Karpas-422 (cell line): Measurements from ENCODE around the gene RNF225. TPM values are rescaled to one million over a fixed set of nuclear protein-coding genes. Genes with fewer than 3 reads are reported as not detected.

Experiments
- DNase-seq: peaks from one replicate; pipeline ENCODE4 v3.0.0-alpha.2; 2015
- H2AFZ ChIP-seq: fragments of 200-600 bp; sonication (generic); 2 replicates; pipeline ENCODE4 v1.6.1; 2014; ENCODE audit warnings: antibody characterized with exemption, low read length, mixed read lengths
- H3K27ac ChIP-seq: fragments of 200-600 bp; sonication (generic); 2 replicates; pipeline ENCODE4 v1.5.1; 2014; ENCODE audit warnings: mild to moderate bottlenecking, low read length, moderate library complexity
- H3K27me3 ChIP-seq: fragments of 200-600 bp; sonication (generic); 2 replicates; pipeline ENCODE4 v1.6.1; 2014; ENCODE audit warnings: low read length, mixed read lengths
- H3K36me3 ChIP-seq: fragments of 200-600 bp; sonication (generic); 2 replicates; pipeline ENCODE4 v1.6.1; 2014; ENCODE audit warnings: low read length, mixed read lengths; ENCODE audit not compliant: insufficient read depth
- H3K4me1 ChIP-seq: fragments of 200-600 bp; sonication (generic); 2 replicates; pipeline ENCODE4 v1.6.1; 2014; ENCODE audit warnings: mild to moderate bottlenecking, low read length, mixed read lengths
- H3K4me2 ChIP-seq: fragments of 200-600 bp; sonication (generic); 2 replicates; pipeline ENCODE4 v1.6.1; 2014; ENCODE audit warnings: low read length, low read depth, mild to moderate bottlenecking; ENCODE audit not compliant: poor library complexity, severe bottlenecking
- H3K4me3 ChIP-seq: fragments of 200-600 bp; sonication (generic); 2 replicates; pipeline ENCODE4 v1.5.1; 2014; ENCODE audit warnings: mild to moderate bottlenecking, antibody characterized with exemption, low read length, mixed read lengths
- H3K79me2 ChIP-seq: fragments of 200-600 bp; sonication (generic); 2 replicates; pipeline ENCODE4 v1.6.1; 2014; ENCODE audit warnings: mild to moderate bottlenecking, low read length, mixed read lengths
- H3K9ac ChIP-seq: fragments of 200-600 bp; sonication (generic); 2 replicates; pipeline ENCODE4 v1.6.0; 2014; ENCODE audit warnings: low read length
- H3K9me2 ChIP-seq: fragments of 200-600 bp; sonication (generic), shearing (Covaris generic); replicated peaks from 2 replicates; pipeline ENCODE4 v1.6.0; 2014; ENCODE audit warnings: mild to moderate bottlenecking, low read length, moderate library complexity; ENCODE audit not compliant: insufficient read depth
- H3K9me3 ChIP-seq: fragments of 300-700, 200-600 bp; sonication (generic); 2 replicates; pipeline ENCODE4 v1.6.1; 2014; ENCODE audit warnings: low read length, mixed read lengths
- H4K20me1 ChIP-seq: fragments of 200-600 bp; sonication (generic); 2 replicates; pipeline ENCODE4 v1.6.1; 2014; ENCODE audit warnings: mild to moderate bottlenecking, antibody characterized with exemption, low read length, low read depth; ENCODE audit not compliant: insufficient read depth
- total RNA-seq: library from RNA; depleted of rRNA; stranded (reverse); fragments of >200 nt; shearing (Covaris generic); gene quantifications from 2 replicates; pipeline ENCODE4 v1.2.3, GENCODE V29; 2014; ENCODE audit warnings: low replicate concordance

The RNF225 gene
- total RNA-seq, 1 experiment from 2014 or later, result 0.97 TPM

GRCh38 chr19:58356766-58357480 lies 38.5 kb upstream of the RNF225 start:
- Histone ChIP-seq H3K27me3 (no peaks in the 10 kb centered on the region), H3K4me2 (no peak overlapping the region), H3K9ac (no peak overlapping the region), H3K27ac (no peak overlapping the region), H4K20me1 (no peaks in the 10 kb centered on the region), H3K4me1 (peaks cover 11% of the 10 kb centered on the region), H3K9me3 (no peaks in the 10 kb centered on the region), H3K36me3 (no peaks in the 10 kb centered on the region), H3K79me2 (peaks cover 11% of the 10 kb centered on the region), H3K4me3 (no peak overlapping the region), H3K9me2 (no peaks in the 10 kb centered on the region), H2AFZ (no peak overlapping the region)
- DNase-seq, result no peak

DNA sequence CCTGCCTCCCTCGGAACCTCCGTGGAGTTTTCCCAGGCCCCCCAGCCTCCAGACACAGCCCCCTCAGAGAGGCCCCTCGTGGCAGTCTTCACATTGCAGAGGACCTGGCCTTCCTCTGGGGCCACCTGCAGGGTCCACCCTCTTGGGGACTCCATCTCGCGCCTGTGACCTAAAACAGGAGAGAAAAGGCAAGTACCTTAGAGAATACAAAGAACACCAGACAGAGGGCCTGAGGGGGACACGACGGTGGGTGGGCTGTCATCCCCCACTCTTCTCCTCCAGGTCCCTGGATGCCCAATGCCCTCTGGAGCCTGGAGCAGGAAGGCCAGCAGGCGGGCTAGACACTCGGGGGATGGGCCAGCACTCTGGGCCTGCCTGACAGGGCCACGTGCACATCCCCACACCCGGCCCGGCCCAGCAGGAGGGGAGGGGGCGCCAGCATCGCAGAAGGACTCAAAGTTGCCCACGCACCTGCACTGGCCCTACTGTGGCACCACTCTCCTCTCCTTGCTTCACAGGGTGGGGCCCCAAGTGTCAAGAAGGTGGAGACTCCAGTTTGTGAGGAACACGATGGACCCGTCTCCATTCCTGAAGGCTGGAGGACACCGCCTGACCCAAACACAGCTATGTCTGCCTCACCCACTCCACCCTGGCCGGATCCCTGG lies 37.8 kb upstream of the RNF225 start:
- H2AFZ ChIP-seq, result no peak overlapping the region
- H3K27me3 ChIP-seq, result no peaks in the 10 kb centered on the region
- peaks cover 13% of the 10 kb centered on the region for H3K4me1 ChIP-seq
- H3K9me3 ChIP-seq, result no peaks in the 10 kb centered on the region
- H3K4me2 ChIP-seq, result no peak overlapping the region
- no peak overlapping the region for H3K4me3 ChIP-seq
- no peak overlapping the region for H3K9ac ChIP-seq
- DNase-seq, result no peak
- no peak overlapping the region for H3K27ac ChIP-seq
- no peaks in the 10 kb centered on the region for H3K9me2 ChIP-seq
- H3K79me2 ChIP-seq, result peaks cover 13% of the 10 kb centered on the region
- no peaks in the 10 kb centered on the region for H4K20me1 ChIP-seq
- H3K36me3 ChIP-seq, result no peaks in the 10 kb centered on the region

- Histone ChIP-seq H3K79me2 (peaks cover 13% of the 10 kb centered on the region), H4K20me1 (no peaks in the 10 kb centered on the region), H2AFZ (peak overlapping the region; percentile 86; the same call in 1 of the 2 replicates), H3K4me2 (peak overlapping the region; percentile 98), H3K36me3 (no peaks in the 10 kb centered on the region), H3K4me3 (peak overlapping the region; percentile 96), H3K27me3 (no peaks in the 10 kb centered on the region), H3K27ac (peak overlapping the region; percentile 90), H3K9me3 (no peaks in the 10 kb centered on the region), H3K9me2 (no peaks in the 10 kb centered on the region), H3K9ac (peak overlapping the region; percentile 99), H3K4me1 (peaks cover 17% of the 10 kb centered on the region)
- DNase-seq, result peak; percentile 92
Observed at GRCh38 chr19:58361900-58362271, 33.6 kb upstream of the RNF225 start.

GRCh38 chr19:58362272-58362994 lies 33.0 kb upstream of the RNF225 start, which contains the start of gene ZNF497:
Gene ZNF497 (minus strand): TSS chr19:58362751. CDS start chr19:58357635, 5,116 bp downstream.
- H3K9me2 ChIP-seq, result no peaks in the 10 kb centered on the region
- peak within 1 kb of the TSS; percentile 99 for H3K9ac ChIP-seq
- DNase-seq, result peak; percentile 100
- no peaks in the 10 kb centered on the region for H3K27me3 ChIP-seq
- H3K4me1 ChIP-seq, result peaks cover 17% of the 10 kb centered on the region
- H2AFZ ChIP-seq, result peak within 1 kb of the TSS; percentile 86; the same call in 1 of the 2 replicates
- H3K4me2 ChIP-seq, result peak within 1 kb of the TSS; percentile 98
- H3K79me2 ChIP-seq, result peaks cover 13% of the 10 kb centered on the region
- H3K27ac ChIP-seq, result peak within 1 kb of the TSS; percentile 90
- no peaks in the 10 kb centered on the region for H3K9me3 ChIP-seq
- no peaks in the 10 kb centered on the region for H3K36me3 ChIP-seq
- H3K4me3 ChIP-seq, result peak within 1 kb of the TSS; percentile 96
- H4K20me1 ChIP-seq, result no peaks in the 10 kb centered on the region

DNA sequence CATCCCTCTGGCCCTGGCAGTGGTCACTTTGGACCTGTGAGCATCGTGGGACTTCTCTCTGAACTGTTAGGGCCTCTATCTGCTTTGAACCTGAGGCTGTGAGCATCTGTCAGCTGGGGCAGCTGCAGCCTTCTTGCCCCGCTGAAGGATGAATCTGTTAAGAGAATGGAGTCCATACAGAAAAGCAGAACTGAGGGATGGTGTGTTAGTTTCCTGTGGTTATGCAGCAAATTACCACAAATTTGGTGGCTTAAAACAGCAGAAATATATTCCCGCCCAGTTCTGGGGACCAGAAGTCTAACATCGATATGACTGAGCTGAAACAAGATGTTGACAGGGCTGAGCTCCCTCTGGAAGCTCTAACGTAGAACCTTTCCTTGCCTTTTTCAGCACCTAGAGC lies 31.3 kb upstream of the RNF225 start:
- Histone ChIP-seq H3K79me2 (peaks cover 13% of the 10 kb centered on the region), H3K9me3 (no peaks in the 10 kb centered on the region), H3K9me2 (no peaks in the 10 kb centered on the region), H3K27me3 (no peaks in the 10 kb centered on the region), H3K4me2 (no peak overlapping the region), H3K27ac (no peak overlapping the region), H2AFZ (no peak overlapping the region), H3K9ac (0 out of 2 replicates have a peak overlapping the region, but pooled peaks have one; percentile 4), H4K20me1 (no peaks in the 10 kb centered on the region), H3K4me1 (peaks cover 17% of the 10 kb centered on the region), H3K4me3 (no peak overlapping the region), H3K36me3 (no peaks in the 10 kb centered on the region)
- DNase-seq, result no peak

DNA sequence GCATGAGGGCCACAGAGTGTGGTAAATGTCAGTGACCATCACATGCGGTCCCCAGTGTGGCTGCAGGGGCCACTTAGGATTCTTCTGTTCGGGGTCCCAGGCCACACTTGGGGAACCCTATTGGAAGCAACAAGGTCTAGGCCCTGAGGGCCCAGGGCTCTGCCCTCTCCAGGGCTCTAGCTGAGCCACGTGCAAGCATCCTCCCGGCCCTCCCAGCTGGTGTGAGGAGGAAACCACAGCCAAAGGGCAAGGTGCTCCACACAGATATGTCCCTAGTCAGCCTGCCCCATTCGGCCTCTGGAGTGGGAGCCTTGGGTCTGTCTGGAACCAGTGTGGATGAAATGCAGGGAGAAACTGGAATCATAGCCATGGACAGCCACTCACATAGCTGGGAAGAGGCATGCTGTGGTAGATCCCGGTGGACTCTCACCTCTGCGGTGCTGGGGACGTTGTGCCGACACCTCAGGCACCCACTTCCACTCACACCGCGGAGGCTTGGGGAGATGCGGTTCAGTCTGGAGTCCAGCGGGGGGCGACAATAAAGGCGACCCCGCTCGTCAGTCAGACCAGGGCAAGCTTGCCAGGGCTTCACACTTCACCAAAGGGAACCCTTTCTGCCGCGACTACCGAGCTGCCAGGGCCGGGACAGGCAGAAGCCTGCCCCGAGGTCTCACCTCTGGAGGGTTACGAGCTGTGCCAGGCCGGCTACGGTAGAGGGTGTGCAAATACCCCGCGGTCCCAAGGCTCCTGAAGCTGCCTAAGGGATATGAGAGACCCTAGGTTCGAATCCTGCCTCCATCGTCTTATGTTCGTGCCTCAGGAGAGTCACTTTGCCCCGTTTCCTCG lies 28.6 kb upstream of the RNF225 start:
- no peak overlapping the region for H3K9ac ChIP-seq
- H3K4me3 ChIP-seq, result no peak overlapping the region
- no peaks in the 10 kb centered on the region for H3K9me3 ChIP-seq
- H3K79me2 ChIP-seq, result peaks cover 3% of the 10 kb centered on the region
- DNase-seq, result no peak
- H3K4me2 ChIP-seq, result no peak overlapping the region
- H4K20me1 ChIP-seq, result no peaks in the 10 kb centered on the region
- H3K27me3 ChIP-seq, result no peaks in the 10 kb centered on the region
- H2AFZ ChIP-seq, result no peak overlapping the region
- H3K27ac ChIP-seq, result no peak overlapping the region
- H3K4me1 ChIP-seq, result peaks cover 7% of the 10 kb centered on the region
- H3K36me3 ChIP-seq, result no peaks in the 10 kb centered on the region
- H3K9me2 ChIP-seq, result no peaks in the 10 kb centered on the region

DNA sequence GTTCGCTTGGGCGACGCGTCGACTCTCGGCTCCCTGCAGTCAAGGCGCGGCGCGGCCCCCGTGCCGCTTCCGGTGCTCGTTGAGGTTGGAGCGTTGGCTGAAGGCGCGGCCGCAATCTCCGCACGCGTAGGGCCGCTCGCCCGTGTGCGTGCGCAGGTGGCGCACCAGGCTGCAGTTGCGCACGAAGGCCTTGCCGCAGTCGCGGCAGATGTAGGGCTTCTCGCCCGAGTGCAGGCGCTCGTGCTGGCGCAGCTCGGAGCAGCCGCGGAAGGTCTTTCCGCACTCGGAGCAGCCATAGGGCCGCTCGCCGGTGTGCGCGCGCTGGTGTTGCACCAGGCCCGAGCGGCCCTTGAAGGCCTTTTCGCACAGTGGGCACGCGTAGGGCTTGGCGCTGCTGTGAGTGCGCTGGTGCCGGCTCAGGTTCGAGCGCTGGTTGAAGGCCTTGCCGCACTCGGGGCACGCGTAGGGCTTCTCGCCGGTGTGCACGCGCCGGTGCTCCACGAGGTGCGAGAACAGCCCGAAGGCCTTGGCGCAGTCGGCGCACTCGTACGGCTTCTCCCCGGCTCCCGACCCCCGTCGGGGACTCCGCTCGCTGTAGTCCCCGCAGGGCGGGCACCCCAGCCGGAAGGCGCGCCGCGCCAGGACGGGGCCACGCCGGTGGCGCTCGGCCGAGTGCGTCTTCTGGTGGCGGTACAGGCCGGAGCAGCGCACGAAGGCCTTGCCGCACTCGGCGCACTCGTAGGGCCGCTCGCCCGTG lies 27.6 kb upstream of the RNF225 start:
- Histone ChIP-seq H3K36me3 (no peaks in the 10 kb centered on the region), H3K9me2 (no peaks in the 10 kb centered on the region), H3K79me2 (no peaks in the 10 kb centered on the region), H3K4me1 (peaks cover 6% of the 10 kb centered on the region; the same call in 1 of the 2 replicates), H4K20me1 (no peaks in the 10 kb centered on the region), H3K4me3 (no peak overlapping the region), H2AFZ (no peak overlapping the region), H3K9ac (no peak overlapping the region), H3K4me2 (no peak overlapping the region), H3K27me3 (no peaks in the 10 kb centered on the region), H3K9me3 (no peaks in the 10 kb centered on the region), H3K27ac (no peak overlapping the region)
- no peak for DNase-seq
